Renal pelvis (tissue), 4 donors: ENCODE measurements around the gene HCN2. TPM values are rescaled to one million over a fixed set of nuclear protein-coding genes. Genes with fewer than 3 reads are reported as not detected.
A peak's percentile ranks its signal among the peaks of the same experiment; 100 is the strongest.
"Not testable (repeated sequence)": the region's sequence is repeated elsewhere in the genome, so short reads cannot be mapped to it uniquely, and the experiment has no call there.

ENCODE experiments used
- DNase-seq: peaks from one replicate; pipeline ENCODE4 v3.0.0-alpha.2; 2013
- polyA plus RNA-seq, 3 donors: library from polyadenylated mRNA; unstranded; fragments of 120-200 nt; gene quantifications; one replicate each; pipeline ENCODE4 v1.2.1, GENCODE V29; 2013; ENCODE audit not compliant: insufficient read length in 3 of 3

HCN2 gene
- polyA plus RNA-seq, 3 donors: 0.27 to 0.48 (median 0.30) TPM

- DNase-seq: not testable (repeated sequence)
These were observed 13.6 kb downstream of the HCN2 start for GRCh38 chr19:603302-603639.

- not testable (repeated sequence) for DNase-seq
These were observed 14.1 kb downstream of the HCN2 start for GRCh38 chr19:603779-604178.

- DNase-seq: no peak
These were observed 14.7 kb downstream of the HCN2 start for GRCh38 chr19:604355-604754.

GRCh38 chr19:605061-605971 is 15.6 kb downstream of the HCN2 start:
- not testable (repeated sequence) for DNase-seq

- DNase-seq: no peak
These were observed 17.8 kb downstream of the HCN2 start for GRCh38 chr19:607301-608154.

GRCh38 chr19:608155-609003 is 18.7 kb downstream of the HCN2 start:
- no peak for DNase-seq

- DNase-seq: no peak
These were observed 19.3 kb downstream of the HCN2 start for GRCh38 chr19:609004-609346.

- no peak for DNase-seq
These were observed 20.6 kb downstream of the HCN2 start for GRCh38 chr19:610071-610800.

- peak; percentile 48 for DNase-seq
These were observed 21.3 kb downstream of the HCN2 start for GRCh38 chr19:610801-611480.

GRCh38 chr19:611481-611868 is 21.8 kb downstream of the HCN2 start:
- DNase-seq: no peak

- DNase-seq: no peak
These were observed 23.3 kb downstream of the HCN2 start for GRCh38 chr19:612941-613340.

GRCh38 chr19:613732-614567 is 24.3 kb downstream of the HCN2 start:
- DNase-seq: no peak

GRCh38 chr19:615619-616018 is 25.9 kb downstream of the HCN2 start:
- no peak for DNase-seq

GRCh38 chr19:616062-616700 is 26.5 kb downstream of the HCN2 start:
- no peak for DNase-seq

- DNase-seq: no peak
These were observed 27.3 kb downstream of the HCN2 start for GRCh38 chr19:616747-617526.

GRCh38 chr19:617551-618246 is 28.0 kb downstream of the HCN2 start:
- no peak for DNase-seq

GRCh38 chr19:618247-618619 is 28.6 kb downstream of the HCN2 start:
- no peak for DNase-seq
